Tibial artery (tissue), 4 donors: ENCODE measurements around the gene ADAMTS14.

Experiments used
- DNase-seq, 2 donors: peaks; one replicate each; pipeline ENCODE4 v3.0.0-alpha.2; 2019
- H3K27ac ChIP-seq, 2 donors: fragments of 200-600 bp; sonication (generic) in 1 of 2; 1 replicate in 1 of 2; 2 replicates in 1 of 2; pipeline ENCODE4 v1.5.1; 2018 to 2019; ENCODE audit warnings: mild to moderate bottlenecking in 1 of 2
- H3K27me3 ChIP-seq, 2 donors: fragments of 200-600 bp; sonication (generic) in 1 of 2; one replicate each; pipeline versions ENCODE4 v1.5.1 to v1.6.0; 2016 to 2019
- H3K36me3 ChIP-seq, 3 donors: fragments of 200-600 bp; sonication (generic) in 2 of 3; one replicate each; pipeline ENCODE4 v1.5.1; 2016 to 2019; ENCODE audit warnings: mild to moderate bottlenecking in 2 of 3
- H3K4me1 ChIP-seq, 4 donors: fragments of 200-600 bp; sonication (generic) in 2 of 4; 1 replicate in 3 of 4; 2 replicates in 1 of 4; pipeline ENCODE4 v1.5.1; 2016 to 2019
- H3K4me3 ChIP-seq, 2 donors: fragments of 200-600 bp; sonication (generic) in 1 of 2; 1 replicate in 1 of 2; 2 replicates in 1 of 2; pipeline ENCODE4 v1.5.1; 2018 to 2019; ENCODE audit warnings: mild to moderate bottlenecking in 2 of 2
- H3K9me3 ChIP-seq, 3 donors: fragments of 200-600 bp; sonication (generic) in 1 of 3; one replicate each; pipeline ENCODE4 v1.5.1; 2016 to 2019
- CTCF ChIP-seq, 2 experiments: fragments of 200-600 bp in 1 of 2; fragments of 450-650 bp in 1 of 2; IDR thresholded peaks; one replicate each; pipeline ENCODE4 v1.5.1; 2017 to 2019; ENCODE audit warnings: antibody characterized with exemption in 2 of 2, mild to moderate bottlenecking in 1 of 2, moderate library complexity in 1 of 2
- intact Hi-C: fragments of 100-400 bp; cut with DNase I; formaldehyde crosslinking; loops from one replicate; pipeline ENCODE4 v1.15.0; 2023; ENCODE audit warnings: low total_unique reads

Gene ADAMTS14

DNA sequence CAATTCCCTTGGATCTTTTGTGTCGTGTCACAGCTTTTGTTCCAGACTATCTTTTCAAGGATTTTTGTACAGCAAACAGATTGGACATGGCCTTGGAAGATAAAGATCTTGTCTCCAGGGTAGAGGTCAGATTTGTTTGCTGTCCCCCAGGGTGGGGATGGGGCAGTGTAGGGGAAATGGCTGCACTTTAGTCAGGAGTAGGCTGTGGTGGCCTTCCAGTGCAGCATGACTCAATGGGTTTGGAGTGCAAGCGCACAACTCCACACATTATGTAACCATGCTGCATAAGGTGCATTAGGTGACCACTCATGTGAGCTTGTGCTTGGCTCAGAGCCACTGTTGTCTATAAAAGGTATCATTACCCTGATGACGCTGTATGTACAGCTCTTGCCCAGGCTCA lies 23.9 kb upstream of the ADAMTS14 start:
- H3K27me3 ChIP-seq, result peaks cover 0 to 14% of the 10 kb centered on the region in 2 donors
- H3K9me3 ChIP-seq, result peaks cover 0 to 17% (median 0%) of the 10 kb centered on the region in 3 donors
- no peak for DNase-seq
- no peak overlapping the region for H3K4me3 ChIP-seq
- intact Hi-C loops, result no loop called here
- H3K27ac ChIP-seq, result no peak overlapping the region
- TF ChIP-seq CTCF (IDR thresholded peaks at IDR 0.05), result no peak
- H3K36me3 ChIP-seq, result no peaks in the 10 kb centered on the region
- peaks cover 0 to 7% (median 4%) of the 10 kb centered on the region in 4 donors for H3K4me1 ChIP-seq

GRCh38 chr10:70649526-70649925 lies 22.8 kb upstream of the ADAMTS14 start:
- no peak for TF ChIP-seq CTCF (IDR thresholded peaks at IDR 0.05)
- Histone ChIP-seq H3K27ac (no peak overlapping the region), H3K9me3 (peaks cover 0 to 17% (median 0%) of the 10 kb centered on the region in 3 donors), H3K4me3 (no peak overlapping the region), H3K36me3 (no peaks in the 10 kb centered on the region), H3K4me1 (peaks cover 0 to 9% (median 4%) of the 10 kb centered on the region in 4 donors), H3K27me3 (peaks cover 0 to 14% of the 10 kb centered on the region in 2 donors)
- intact Hi-C loops, result no loop called here
- no peak for DNase-seq

DNA sequence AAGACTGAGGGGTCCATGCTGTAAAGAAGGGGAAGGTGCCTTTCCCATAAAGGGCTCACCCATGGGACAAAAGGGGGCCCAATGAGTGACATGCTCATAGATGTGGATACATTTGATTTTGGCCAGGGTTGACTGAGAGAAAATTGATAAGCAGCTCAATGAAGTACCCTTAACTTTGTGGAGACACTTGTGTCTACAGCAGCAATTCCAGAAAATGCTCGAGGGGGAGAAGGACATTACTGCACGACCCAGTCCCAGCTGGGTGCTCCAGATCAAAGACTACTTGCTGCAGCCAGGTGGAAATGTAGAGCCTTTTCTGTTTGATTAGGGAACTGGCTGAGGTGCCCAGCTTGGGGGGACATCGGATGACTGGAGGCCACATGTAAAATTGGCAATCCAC lies 22.2 kb upstream of the ADAMTS14 start:
- no peak for DNase-seq
- intact Hi-C loops, result no loop called here
- H3K27me3 ChIP-seq, result peaks cover 0 to 12% of the 10 kb centered on the region in 2 donors
- peaks cover 0 to 9% (median 4%) of the 10 kb centered on the region in 4 donors for H3K4me1 ChIP-seq
- no peaks in the 10 kb centered on the region for H3K36me3 ChIP-seq
- no peak overlapping the region for H3K27ac ChIP-seq
- peaks cover 0 to 17% (median 0%) of the 10 kb centered on the region in 3 donors for H3K9me3 ChIP-seq
- H3K4me3 ChIP-seq, result no peak overlapping the region
- no peak for TF ChIP-seq CTCF (IDR thresholded peaks at IDR 0.05)

DNA sequence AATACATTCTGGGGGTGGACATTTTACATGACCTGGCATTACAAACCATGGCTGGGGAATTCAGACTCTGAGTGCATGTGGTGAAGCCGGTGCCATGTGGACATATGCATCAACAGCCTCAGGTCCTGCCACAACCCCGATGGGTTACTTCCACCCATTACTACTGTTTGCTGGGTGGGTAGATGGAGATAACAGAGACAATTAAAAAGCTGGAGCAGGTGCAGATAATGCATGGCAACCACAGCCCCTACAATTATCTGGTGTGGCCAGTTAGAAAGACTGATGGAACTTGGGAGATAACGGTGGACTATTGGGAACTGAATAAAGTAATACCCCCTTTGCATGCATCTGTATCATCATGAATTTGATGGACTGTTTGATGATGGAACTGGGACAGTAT lies 21.6 kb upstream of the ADAMTS14 start:
- Histone ChIP-seq H3K9me3 (peaks cover 0 to 17% (median 0%) of the 10 kb centered on the region in 3 donors), H3K36me3 (no peaks in the 10 kb centered on the region), H3K4me1 (peaks cover 0 to 9% (median 4%) of the 10 kb centered on the region in 4 donors), H3K27me3 (peaks cover 0 to 8% of the 10 kb centered on the region in 2 donors), H3K27ac (no peak overlapping the region), H3K4me3 (no peak overlapping the region)
- intact Hi-C loops, result no loop called here
- DNase-seq, result no peak
- no peak for TF ChIP-seq CTCF (IDR thresholded peaks at IDR 0.05)

DNA sequence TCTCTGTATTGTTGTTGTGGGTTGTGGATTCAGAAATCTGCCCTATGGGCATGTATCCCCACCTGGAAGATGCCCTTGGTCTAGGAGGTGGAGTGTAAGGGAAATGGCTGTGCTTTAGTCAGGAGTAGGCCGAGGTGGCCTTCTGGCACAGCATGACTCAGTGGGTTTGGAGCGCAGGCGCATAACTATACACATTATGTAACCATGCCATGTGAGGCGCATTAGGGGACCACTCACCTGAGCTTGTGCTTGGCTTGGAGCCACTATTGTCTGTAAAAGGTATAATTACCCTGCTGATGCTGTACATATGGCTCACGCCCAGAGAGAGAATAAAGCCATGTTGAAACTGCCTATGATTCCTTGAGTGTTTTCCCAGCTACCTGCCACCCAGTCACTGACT lies 20.6 kb upstream of the ADAMTS14 start:
- peaks cover 0 to 4% of the 10 kb centered on the region in 2 donors for H3K27me3 ChIP-seq
- intact Hi-C loops, result no loop called here
- H3K4me1 ChIP-seq, result peaks cover 0 to 9% (median 4%) of the 10 kb centered on the region in 4 donors
- no peaks in the 10 kb centered on the region for H3K36me3 ChIP-seq
- peaks cover 0 to 17% (median 0%) of the 10 kb centered on the region in 3 donors for H3K9me3 ChIP-seq
- TF ChIP-seq CTCF (IDR thresholded peaks at IDR 0.05), result no peak
- DNase-seq, result no peak
- H3K4me3 ChIP-seq, result no peak overlapping the region
- no peak overlapping the region for H3K27ac ChIP-seq
